Measurements from ENCODE around the gene PGLYRP4. TPM values are rescaled to one million over a fixed set of nuclear protein-coding genes. Genes with fewer than 3 reads are reported as not detected.
A peak's percentile ranks its signal among the peaks of the same experiment; 100 is the strongest.

The PGLYRP4 gene
- total RNA-seq, 1 donor from 2014 or later, result not detected

DNA sequence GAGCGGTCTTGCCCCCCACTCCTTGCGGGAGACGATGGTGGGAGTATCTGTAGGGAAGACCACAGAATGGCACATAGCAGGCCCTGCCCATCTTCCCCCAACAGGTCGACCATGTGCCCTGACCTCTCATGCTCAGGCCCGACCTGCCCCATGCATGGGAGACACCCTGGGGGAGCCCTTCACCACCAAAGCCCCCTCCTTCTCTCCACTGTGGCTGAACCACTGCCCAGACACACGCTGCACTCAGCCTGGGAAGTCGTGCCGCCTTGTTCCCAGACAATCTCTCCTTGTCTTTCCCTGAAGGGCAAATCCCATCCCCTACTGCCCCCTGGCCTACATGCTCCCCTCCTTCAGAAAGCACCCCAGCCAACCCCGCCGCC is 41.4 kb downstream of the PGLYRP4 start:
- Mint-ChIP-seq H3K36me3 (ENCODE audit: low read depth) (no peaks in the 10 kb centered on the region), H3K27me3 (peaks cover 8% of the 10 kb centered on the region), H3K4me3 (no peak overlapping the region), H3K27ac (no peak overlapping the region), H3K4me1 (no peaks in the 10 kb centered on the region), H3K9me3 (no peaks in the 10 kb centered on the region)
- no peak for DNase-seq
- ATAC-seq (ENCODE audit: low read depth), result no peak
- intact Hi-C loops (cut with micrococcal nuclease), result no loop called here
- ChIA-PET CTCF (no interaction called here), POLR2A (no interaction called here)
- TF ChIP-seq, protein P1, sequence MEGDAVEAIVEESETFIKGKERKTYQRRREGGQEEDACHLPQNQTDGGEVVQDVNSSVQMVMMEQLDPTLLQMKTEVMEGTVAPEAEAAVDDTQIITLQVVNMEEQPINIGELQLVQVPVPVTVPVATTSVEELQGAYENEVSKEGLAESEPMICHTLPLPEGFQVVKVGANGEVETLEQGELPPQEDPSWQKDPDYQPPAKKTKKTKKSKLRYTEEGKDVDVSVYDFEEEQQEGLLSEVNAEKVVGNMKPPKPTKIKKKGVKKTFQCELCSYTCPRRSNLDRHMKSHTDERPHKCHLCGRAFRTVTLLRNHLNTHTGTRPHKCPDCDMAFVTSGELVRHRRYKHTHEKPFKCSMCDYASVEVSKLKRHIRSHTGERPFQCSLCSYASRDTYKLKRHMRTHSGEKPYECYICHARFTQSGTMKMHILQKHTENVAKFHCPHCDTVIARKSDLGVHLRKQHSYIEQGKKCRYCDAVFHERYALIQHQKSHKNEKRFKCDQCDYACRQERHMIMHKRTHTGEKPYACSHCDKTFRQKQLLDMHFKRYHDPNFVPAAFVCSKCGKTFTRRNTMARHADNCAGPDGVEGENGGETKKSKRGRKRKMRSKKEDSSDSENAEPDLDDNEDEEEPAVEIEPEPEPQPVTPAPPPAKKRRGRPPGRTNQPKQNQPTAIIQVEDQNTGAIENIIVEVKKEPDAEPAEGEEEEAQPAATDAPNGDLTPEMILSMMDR (IDR thresholded peaks at IDR 0.05), result no peak

DNA sequence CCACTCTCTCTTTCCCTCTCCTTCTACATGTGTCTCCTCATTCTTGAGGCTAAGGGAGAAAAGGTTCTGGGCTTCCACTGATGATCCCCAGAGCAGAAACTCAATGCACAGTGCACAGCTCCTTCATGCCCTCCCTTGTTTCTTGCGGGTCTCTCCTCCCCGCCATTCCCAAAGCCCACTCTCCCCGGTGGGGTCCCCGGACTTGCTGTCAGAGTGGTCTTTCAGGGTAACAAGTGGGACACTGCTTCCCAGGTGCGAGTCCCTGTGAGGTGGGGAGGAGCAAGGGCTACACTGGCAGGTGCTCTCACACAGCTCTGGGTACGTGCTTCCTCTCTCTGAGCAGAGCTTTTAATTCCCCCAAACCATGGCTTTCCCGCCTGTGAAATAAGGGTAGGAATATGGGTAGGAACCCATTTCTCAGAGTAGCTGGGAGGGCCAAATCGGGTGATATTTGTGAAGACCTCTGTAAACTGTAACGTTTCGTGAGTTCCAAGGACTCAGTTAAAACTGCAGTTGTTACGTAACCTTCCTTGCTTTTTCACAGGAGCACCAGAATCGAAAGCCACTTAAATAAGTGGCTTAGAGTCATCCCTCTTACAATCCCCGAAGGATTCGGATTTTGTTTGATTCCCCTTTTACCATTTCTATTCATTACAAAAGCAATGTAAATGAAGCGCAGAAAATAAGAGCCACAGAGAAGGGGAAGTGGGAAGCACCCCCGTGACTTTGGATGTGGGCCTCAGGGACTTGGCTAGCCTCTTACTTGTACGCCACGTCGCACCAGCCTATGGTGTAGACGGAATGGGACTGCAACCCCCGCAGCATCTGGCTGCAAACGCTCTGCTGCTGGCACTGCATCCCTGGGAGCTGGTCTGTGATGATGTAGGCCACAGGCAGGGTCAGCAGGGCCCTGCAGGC is 42.1 kb downstream of the PGLYRP4 start:
- no peak overlapping the region for H3K27ac Mint-ChIP-seq
- peaks cover 8% of the 10 kb centered on the region for H3K27me3 Mint-ChIP-seq
- POLR2A ChIA-PET, result no interaction called here
- H3K4me1 Mint-ChIP-seq, result no peaks in the 10 kb centered on the region
- H3K36me3 Mint-ChIP-seq (ENCODE audit: low read depth), result no peaks in the 10 kb centered on the region
- no peak overlapping the region for H3K4me3 Mint-ChIP-seq
- intact Hi-C loops (cut with micrococcal nuclease), result no loop called here
- H3K9me3 Mint-ChIP-seq, result no peaks in the 10 kb centered on the region
- TF ChIP-seq, protein P1 (IDR thresholded peaks at IDR 0.05), result no peak
- DNase-seq (no peak), ATAC-seq (ENCODE audit: low read depth) (no peak)
- CTCF ChIA-PET, result no interaction called here

DNA sequence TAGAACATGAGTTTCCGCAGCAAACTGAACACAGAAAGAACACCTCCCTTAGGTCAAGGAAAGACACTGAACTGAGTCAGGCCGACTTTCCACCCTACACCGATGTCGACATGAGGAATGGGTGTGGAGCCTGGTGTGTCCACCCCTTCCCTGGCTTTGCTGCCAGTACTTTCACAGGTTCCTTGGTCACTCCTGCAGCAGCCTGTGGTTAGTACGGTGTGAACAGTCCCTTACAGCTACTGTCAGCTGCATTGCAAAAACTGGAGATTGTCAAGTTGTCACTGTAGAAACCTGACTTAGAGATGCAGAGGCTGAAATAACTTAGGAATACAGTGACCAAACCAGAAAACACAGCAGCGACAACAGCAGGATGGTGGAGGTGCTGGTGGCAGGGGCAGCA is 43.0 kb downstream of the PGLYRP4 start:
- peaks cover 8% of the 10 kb centered on the region for H3K27me3 Mint-ChIP-seq
- H3K4me1 Mint-ChIP-seq, result no peaks in the 10 kb centered on the region
- no peaks in the 10 kb centered on the region for H3K36me3 Mint-ChIP-seq (ENCODE audit: low read depth)
- ATAC-seq (ENCODE audit: low read depth) (no peak), DNase-seq (no peak)
- no peak overlapping the region for H3K4me3 Mint-ChIP-seq
- CTCF ChIA-PET, result no interaction called here
- H3K27ac Mint-ChIP-seq, result no peak overlapping the region
- POLR2A ChIA-PET, result no interaction called here
- no peaks in the 10 kb centered on the region for H3K9me3 Mint-ChIP-seq
- intact Hi-C loops (cut with micrococcal nuclease), result no loop called here
- TF ChIP-seq, protein P1 (IDR thresholded peaks at IDR 0.05), result no peak

DNA sequence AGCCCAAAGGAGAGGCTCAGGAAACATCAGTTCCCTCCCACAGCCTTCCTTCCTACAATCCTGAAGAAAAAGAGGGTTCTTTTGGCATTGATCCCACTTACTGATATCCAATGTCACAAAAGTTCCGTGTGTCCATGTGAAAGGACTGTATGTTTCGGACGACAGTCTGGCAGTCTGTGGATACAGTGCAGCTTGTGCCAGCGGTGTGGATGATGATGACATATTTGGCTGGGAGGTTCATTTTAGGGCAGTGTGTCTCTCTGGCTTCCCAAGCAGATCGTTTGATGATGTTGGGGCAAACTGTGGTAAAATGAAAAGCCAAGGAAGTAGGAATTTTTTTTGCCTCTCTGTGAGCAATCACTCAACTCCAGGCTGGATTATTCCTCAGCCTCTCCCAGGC is 46.3 kb downstream of the PGLYRP4 start:
- H3K4me1 Mint-ChIP-seq, result peaks cover 5% of the 10 kb centered on the region
- H3K27ac Mint-ChIP-seq, result no peak overlapping the region
- intact Hi-C loops (cut with micrococcal nuclease), result no loop called here
- H3K4me3 Mint-ChIP-seq, result no peak overlapping the region
- TF ChIP-seq, protein P1 (IDR thresholded peaks at IDR 0.05), result no peak
- CTCF ChIA-PET, result no interaction called here
- H3K36me3 Mint-ChIP-seq (ENCODE audit: low read depth), result no peaks in the 10 kb centered on the region
- H3K27me3 Mint-ChIP-seq, result peaks cover 5% of the 10 kb centered on the region
- POLR2A ChIA-PET, result no interaction called here
- no peaks in the 10 kb centered on the region for H3K9me3 Mint-ChIP-seq
- ATAC-seq (ENCODE audit: low read depth) (no peak), DNase-seq (no peak)

DNA sequence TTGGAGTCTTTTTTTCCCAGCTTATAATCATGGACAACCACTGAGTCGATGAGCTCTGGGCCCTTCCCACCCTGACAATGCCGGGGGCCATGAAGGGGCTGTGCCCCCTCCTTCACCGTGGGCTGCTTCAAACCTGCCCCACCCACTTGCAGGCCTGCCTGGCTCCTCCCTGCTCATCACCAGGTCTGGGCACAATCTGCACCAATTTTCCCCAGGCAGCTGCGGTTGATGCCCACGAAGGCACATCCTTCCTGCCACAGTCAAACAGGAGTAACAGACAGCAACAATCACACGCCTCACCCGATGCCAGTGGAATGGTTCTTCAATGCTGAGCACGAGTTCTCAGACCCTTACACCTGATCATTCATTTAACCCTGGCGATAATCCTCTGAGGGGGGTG is 54.8 kb downstream of the PGLYRP4 start:
- ChIA-PET POLR2A (no interaction called here), CTCF (no interaction called here)
- H3K4me3 Mint-ChIP-seq, result peak overlapping the region; percentile 59
- DNase-seq (no peak), ATAC-seq (ENCODE audit: low read depth) (no peak)
- no peak overlapping the region for H3K27ac Mint-ChIP-seq
- no peaks in the 10 kb centered on the region for H3K9me3 Mint-ChIP-seq
- H3K4me1 Mint-ChIP-seq, result peaks cover 61% of the 10 kb centered on the region
- TF ChIP-seq, protein P1 (IDR thresholded peaks at IDR 0.05), result no peak
- no peaks in the 10 kb centered on the region for H3K27me3 Mint-ChIP-seq
- no peaks in the 10 kb centered on the region for H3K36me3 Mint-ChIP-seq (ENCODE audit: low read depth)
- intact Hi-C loops (cut with micrococcal nuclease), result no loop called here

Measured in activated B cell treated with CpG ODN at 0.5 μM for 24 hours (primary cell).